Left hindlimb (tissue), 1 donor: Measurements from ENCODE around the gene IRX3.

Experiments
- DNase-seq: peaks from one replicate; pipeline ENCODE4 v3.0.0-alpha.2; 2018

IRX3 gene

DNA sequence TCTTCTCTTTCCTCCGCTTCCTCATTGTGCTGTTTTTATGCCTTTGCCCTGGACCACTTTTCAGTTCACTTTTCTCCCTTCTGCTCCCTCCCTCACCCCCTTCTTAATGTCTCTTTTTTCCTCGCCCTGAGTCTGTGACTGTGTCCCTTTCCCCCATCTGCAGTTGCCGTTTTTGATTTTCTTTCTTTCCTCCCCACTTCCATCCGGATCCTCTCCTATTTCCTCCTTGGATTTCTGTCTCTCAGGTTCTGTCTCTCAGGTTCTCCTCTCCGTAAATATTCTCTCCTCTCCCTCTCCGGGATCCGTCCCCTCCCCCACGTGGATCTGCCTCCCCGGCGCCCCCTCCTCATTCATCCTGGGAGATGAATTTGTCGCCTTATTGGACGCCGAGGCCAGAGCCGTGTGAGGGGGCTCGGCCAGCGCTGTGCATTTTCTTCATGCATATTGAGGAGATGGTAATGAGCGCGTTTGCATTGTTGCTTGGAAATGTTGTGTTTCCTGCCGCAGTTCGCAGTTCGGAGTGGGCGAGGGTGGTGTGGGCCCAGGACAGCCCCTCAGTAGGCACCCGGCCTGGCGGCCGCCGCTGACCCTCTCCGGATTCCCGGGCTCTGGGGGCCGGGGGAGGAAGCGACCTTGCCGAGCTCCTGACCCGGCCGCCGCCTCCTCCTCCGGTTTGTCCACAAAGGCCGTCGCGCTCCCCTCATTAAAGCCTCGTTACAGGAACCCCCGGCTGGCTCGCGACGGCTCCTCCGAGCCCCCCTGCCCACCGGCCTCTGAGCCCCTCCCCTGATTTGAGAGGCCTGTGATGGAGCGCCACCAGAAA is 4.5 kb upstream of the IRX3 start:
- DNase-seq = no peak

DNA sequence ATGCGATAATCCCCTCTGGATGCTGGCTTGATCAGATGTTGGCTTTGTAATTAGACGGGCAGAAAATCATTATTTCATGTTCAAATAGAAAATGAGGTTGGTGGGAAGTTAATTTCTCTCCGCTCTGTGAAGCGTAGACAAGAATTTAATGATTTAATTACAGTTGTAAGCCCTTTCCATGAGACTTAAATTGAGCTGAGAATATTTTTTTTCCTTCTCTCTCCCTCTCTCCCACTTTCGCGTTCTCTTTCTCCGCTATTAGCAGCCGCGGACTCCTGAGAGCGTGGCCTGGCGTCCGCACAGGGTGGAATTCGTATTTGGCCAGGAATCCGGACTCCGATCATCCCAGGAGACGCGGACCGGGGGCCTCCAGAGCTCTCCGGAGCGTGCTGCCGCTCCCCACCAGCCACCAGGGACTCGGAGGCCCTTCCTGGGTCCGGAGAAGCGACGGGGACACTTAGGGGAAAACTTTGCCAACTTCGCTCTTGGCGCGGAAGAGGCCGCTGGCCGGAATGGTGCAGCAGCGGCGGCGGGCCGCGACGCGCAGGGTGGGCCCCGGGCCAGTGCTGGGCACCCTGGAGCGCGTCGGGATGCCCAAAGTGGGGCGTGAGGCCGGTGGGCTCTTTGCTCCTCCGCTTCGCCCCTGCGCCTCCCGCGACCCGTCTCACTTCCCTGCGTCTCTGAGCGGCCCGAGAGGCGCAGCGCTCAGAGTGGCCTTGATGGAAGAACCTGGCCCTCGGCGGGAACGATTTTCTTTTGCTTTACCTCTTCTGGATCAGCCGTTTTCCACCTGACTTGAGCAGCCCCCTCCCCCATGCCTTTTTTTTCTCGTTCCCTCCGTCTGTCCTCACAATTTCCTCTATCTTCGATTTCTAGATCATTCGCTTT is 3.6 kb upstream of the IRX3 start:
- DNase-seq = no peak

DNA sequence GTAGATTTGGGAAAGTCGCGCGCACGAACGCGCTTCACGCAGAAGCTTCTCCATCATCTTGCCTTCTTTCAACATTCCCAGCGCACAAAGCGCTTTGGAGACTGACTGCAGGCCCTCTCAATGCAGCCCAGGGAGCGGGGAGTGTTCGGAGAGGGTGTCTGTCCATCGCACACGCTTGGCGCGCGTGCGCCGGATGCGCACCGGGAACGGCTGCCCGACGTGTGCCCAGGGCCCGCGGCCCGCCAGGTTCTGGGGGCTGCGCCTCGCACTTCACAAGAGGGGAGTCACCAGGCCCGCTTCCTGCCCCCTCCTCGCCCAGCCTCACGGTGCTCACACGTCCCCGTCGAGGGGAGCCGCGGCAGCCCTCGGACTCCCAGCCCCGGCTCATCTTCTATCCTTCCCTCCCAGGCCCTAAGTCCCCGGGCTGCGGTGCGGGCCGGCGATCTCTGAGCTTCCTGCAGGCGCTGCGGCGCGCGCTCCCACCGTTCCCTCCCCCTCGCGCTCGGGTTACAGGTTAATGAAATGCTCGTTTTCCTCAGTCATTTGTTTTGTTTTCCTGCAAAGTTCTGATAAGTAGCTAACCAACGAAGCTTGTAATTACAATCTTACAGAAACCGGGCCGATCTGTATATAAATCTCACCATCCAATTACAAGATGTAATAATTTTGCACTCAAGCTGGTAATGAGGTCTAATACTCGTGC is 2.8 kb upstream of the IRX3 start:
- no peak for DNase-seq

DNA sequence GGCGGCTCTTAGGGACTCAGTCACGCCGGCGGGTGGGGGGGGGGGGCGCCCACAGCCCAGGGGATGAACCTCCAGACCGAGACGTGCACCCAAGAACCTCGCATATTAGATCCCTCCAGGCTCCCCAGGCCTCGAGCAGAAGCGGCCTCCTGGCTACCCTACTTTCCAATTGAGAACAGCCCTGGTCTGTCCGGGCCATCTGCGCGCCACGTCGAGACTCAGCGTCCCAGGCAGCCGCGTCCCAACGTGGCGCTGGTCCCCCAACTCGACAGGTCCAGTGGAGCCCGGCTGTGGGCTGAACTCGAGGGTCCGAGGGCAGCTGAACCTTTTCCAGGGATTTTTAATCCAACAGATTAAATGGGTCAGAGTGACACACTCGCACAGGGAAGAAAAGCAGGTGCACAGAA is 2.3 kb upstream of the IRX3 start:
- no peak for DNase-seq

DNA sequence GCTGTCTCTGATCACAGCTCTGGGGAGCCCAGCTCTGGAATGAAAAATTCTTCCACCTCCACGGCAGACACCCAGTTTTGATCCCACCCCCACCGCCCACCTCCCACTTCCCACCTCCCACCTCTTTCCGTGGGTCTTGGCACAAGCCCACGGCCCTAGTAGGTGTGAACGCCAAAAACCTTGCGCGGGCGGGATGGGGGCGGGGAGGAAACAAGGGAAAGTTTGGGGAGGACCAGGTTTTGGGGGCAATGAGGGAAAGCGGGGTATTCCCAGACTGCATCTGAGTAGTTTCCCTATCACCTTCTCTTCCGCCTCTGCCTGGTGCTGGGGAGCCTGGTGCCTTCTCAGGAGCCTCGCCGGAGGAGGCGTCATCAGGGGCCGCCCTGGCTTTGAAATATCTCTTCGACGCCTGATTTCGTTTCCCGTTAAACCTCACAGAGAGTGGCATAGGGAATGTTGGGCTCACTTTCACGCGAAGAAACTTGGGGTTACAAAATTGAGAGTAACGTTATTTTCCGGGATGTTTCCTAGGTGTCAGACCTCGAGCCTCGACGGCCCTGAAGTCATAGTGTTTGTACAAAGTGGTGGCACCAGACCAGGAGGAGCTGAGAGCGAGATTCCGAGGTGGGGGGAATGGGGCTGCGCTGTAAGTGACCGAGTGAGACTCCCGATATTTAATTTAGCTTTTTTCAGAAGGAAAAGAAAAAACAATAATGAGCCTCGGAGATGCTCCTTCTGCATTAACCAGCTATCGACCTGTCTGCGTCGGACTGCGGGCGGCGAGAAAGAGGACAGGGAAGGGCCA is 1.6 kb upstream of the IRX3 start:
- no peak for DNase-seq

DNA sequence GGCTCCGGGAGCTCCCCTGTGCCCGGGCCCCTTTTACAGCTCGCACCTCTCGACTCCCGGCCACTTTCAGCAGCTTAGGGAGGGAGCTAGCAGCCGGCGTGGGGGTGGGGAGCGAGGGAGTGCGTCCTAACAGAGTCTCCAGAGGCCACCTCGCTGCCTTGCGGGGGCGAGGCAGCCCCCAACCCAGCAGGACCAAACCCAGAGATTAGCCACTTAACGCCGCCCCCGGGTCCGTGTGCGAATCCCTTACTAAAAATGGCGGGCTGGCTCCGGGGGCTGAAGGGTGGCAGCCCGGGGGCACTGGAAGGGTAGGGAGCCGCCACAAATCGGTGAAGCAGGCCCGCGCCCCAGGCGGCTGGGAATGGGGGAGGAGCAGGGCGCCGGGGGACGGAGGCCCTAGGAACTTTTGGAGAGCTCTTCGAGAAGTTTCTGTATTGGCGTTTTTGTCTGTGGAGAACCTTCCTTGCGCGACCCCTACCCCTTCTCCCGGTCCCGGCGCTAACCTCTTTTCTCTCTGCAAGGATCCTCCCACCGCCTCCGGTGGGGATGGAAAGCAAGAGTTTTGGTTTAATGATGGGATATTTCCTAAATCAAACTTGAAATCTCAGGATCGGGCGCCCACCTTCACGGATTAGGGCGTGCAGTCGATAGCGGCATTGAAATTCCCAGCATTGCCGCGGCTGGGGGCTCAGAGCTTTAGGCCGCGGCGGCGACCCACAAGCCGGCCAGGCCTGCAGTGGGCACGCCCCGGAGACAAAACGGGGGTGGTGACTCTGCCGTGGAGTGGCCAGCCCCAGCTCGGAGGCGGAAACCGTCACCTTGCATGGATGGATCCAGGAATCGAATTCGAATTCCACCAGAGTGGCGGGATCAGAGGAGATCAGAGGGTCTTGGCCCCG is 793 bp upstream of the IRX3 start:
- DNase-seq = peak; percentile 53

DNA sequence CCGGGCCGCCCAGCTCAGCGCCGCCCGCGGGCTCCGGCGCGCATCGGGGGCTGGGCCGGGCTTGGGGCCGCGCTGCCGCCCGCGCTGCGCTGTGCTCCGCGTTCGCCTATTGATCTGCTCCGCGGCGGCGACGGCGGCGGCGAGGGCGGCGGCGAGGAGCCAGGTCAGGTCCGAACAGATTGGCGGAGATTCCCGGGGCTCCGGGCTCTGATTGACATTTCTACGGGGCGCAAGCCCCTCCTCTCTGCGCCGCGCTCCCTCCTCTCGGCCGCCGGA is 559 bp downstream of the IRX3 start:
- DNase-seq = no peak

DNA sequence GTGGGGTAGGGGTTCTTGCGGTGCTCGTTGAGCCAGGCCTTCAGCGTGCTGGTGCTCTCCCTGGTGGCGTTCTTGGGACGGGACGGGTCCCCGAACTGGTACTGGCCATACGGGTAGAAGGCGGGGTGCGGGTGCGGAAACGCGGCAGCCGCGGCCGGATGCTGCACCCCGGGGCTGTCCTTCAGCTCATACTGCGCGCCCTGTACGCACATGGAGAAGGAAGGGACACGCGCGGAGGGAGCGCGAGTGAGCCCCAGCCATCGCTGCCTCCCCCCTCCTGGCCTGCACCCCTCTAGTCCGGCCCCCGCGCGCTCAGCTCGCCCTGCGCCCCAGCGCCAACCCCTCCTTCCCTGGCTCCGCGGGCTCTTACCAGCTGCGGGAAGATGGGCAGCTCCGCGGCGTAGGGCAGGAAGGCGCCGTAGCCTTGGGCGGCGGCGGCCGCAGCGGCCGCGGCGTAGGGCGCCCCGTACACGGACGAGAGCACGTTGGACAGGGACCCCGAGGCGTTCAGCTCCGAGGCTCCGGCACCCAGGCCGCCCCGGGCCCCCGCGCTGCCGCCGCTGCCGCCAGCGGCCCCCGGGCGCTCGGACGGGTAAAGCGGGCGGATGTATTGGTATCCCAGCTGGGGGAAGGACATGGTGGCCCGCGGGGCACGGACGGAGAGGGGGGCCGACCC is 1.0 kb downstream of the IRX3 start:
- DNase-seq = peak; percentile 44

DNA sequence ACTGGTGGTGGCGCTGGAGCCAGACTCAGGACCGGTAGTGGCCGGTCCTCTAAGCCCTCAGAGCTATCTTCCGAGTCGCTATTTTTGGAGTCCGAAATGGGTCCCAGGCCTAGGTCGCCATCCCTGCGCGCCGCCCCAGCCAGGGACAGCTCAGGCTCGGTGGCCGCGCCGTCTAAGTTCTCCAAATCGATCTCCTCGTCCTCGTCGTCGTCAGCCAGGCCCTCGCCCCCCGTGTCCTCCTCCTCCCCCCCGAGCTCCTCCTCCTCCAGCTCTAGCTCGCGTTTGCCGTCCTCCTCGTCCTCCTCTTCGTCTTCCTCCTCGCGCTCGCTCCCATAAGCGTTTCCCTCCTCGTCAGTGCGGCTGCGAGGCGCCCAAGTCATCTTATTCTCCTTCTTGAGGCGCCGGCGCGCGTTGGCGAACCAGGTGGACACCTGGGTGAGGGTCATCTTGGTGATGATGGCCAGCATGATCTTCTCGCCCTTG is 1.6 kb downstream of the IRX3 start:
- DNase-seq = peak; percentile 59

DNA sequence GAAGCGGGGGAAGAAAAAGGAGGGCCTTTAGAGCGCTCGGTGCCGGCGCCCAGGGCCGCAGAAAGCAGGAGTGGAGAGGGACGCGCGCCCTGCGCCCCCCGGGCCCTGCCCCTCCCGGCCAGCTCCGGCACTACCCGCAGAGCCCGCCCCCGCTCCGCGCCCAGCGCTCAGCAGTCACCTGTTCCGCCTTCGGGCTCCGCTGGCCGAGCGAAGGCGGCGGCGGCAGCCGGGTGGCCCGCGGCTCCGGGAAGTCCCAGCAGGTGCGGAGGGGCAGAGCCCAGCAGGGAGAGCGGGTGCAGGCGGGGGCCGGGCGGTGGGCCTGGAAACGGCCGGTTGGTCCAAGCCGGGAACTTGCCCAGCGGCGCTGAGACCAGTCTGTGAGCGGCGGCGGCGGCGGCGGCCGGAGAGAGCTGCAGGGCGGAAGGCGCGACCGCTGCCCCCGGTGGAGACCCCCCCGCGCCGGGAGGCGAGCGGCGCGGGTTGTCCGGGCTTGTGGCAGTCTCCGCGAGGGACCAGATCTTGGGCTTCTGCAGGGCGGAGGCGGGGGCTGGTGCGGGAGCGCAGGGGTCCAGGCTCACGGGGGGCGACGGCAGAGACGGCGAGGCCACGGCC is 2.2 kb downstream of the IRX3 start:
- DNase-seq = peak; percentile 48

DNA sequence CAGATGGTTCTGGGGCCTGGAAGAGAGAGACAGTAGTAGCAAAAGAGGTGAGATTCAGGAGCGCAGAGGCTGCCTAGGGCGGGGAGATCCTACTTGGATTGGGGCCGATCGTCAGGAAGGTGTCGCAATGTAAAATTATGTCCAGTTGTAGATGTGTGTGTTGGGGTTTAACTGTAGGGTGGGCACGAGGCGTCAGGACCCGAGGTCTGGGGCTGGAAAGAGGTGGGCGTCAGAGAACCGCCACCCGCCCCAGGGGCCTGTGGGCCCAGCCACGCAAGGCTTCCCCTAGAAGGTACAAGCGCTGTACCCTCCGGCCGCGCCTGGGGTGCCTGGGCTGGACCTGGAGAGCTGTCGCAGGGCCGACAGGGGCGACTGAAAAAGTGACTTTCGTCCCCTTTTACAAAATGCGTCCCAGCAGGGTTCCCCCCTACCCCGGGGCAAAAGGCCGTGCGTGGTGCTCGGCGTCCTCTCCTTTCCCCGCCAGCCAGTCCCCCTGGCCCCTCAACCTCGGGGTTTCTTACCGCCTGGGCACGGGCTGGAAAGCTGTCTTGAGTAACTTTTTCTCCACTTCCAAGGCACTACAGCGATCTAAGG is 2.8 kb downstream of the IRX3 start:
- no peak for DNase-seq

DNA sequence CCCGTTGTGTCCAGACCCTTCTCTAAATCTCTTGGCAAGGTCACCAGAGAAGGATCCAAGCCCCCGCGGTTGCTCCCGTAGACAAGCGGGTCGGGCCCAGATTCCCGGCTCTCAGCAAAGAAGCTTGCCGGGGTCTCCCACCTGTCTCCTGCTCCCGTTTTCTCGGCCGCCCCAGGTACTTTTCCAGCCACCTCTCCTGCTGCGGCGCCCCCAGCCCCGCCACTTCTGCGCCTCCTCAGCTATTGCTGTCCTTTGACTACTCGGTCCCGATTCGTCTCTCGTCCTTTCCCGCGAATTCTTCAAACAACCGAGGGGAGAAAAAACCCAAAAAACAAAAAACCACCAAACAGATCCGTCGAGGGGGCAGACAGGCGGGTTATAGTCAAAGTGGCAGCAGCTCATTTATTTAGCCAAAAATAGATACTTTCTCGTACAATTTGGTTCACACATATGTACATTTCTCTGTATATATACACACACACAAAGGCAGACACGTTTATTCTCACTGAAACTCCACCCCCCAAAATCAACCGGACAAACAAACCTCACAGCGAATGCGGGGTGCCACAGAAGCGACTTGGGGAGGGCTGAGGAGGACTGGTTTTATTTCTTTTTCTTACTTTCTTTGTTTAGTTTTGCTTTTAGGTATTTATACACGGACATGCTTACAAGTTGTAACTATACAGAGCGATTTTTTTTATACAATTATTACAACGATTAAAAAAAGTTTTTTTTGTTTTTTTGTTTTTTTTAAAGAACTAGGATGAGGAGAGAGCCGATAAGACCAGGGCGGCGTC is 3.5 kb downstream of the IRX3 start:
- no peak for DNase-seq

DNA sequence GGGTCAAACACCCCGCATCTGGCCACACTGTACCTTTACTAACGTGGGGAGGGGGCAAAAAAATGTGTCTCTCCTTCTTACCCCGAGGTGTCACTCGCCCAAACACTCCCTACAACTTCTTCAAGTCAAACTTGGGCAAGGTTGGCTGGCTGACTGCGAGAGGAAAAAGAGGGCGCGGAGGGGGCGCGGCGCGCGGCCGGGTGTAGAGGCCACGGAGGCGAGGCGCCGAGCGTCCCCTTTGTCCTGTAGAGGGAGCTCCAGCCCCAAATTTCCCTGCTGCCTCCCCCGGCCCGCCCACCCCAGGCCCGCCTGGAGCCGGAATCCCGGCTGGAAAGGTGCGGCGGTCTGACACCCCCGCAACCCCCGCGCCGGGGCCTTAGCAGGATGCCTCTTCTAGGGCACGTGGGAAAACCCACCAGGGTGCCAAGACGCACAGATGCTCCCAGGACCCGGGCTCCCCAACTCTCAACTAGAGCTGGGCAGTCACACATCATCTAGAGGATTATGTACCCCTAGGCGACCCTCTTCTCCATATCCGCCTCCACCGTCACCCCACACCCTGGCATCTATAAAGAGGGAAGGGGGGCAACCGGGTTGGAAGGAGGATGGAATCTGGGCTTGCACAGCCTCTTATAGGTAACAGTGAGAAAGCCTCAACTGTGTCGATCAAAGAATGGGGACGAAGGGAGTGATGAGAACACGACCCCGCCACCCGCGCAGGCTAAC is 4.2 kb downstream of the IRX3 start:
- peak; percentile 74 for DNase-seq

DNA sequence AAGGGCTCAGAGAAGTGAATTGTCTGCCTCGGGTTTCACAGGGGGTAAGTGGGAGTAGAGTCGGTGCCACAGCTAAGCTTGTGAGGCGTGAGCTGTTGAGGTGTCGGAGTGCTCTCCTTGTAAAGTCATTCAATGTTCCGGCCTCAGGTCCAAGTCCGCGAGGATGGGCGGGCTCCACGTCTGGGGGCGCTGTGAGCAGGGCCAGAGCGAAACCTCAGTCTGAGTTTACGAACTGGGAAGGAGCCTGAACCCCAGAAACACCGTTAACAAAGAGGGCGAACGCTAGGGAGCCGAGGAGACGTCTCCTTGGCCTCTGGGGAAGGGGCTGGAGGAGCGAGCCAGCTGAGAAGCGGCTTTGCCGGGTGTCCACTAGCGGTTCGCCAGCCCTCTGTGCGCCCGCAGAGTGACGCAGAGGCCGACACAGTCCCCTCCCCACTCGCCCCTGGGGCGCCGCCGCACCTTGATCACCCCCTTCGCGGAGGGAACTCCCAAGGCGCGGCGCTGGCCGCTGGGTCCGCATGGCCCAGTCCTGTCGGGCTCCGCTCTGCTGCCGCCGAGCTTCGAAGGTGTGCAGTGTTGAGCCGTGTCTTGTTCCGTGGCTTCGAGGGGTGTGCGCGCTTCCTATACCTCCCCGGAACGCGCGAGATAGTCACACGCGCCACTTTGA is 4.9 kb downstream of the IRX3 start:
- DNase-seq = no peak

DNA sequence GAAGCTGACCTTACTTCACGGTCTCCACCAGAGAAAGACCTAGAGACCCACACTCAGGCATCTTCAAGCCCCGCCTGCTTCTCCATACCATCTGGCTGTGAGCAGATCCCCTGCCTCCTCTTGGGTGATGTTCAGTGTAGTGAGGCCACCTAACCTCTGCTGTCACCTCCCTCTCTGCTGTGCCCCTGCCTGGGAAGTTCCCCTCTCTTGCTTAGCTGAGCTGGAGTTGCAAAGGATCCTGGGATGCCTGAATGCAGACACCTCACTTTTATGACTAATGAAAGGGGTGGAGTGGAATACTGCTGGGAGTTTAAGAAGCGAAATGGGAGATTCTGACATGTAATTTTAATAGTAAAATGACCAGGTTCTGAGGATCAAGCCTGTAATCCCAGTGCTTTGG is 5.8 kb downstream of the IRX3 start:
- DNase-seq = no peak

DNA sequence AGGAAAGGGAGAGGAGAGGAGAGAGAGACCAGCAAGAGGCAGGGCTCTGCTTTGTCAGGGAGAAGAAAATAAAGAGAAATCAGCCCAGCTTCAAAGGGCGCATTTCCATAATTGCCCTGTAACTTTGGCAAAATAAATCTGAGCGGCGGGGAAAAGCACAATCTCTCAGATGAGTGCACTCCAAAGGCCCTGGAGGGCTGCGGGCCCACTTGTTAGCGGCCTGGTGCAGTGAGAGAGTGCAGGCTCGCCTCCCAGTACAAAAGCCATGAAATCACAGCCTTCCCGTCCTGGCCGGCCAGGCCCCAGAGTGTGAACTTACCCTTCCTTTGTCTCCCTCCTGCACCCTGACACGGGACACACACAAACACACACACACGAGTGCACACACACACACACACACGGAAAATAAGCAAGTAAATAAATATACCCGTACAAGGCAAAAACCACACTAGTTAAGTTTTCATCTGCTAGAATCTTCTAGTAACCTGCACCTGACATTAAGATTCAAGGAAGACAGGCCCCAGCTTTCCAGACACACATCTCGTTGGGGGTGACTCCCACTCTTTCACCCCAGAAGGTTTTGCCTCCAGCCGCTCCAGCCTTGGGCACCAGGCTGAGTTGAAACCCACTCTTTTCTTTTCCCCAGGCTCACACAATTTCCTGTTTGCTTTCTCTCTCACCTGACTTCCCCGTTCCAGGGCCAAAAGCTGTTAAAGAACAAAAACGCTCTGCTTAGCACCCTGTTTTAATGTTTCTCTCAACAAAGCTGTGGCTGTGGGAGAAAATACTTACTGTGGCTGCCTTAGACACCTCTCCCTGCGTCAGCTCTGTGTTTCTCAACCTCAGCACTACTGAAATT is 8.5 kb downstream of the IRX3 start:
- no peak for DNase-seq

DNA sequence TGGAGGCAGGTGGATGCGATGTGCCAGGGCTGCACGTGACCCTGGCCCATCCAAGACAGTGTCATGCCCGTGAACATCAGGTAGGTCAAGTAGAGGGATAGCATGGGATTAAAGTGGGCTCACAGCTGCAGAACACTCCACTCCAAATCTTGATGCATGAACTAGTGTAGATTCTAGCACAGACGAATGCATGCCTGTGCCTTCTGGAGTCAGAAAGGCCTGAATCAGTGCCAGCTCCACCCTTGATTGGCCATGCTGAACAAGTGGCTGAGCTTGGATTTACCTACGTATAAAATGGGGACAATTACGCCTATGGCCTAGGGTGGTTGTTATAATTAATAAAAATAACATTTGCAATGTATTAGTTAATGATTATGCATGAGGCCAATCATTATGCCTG is 10.6 kb downstream of the IRX3 start:
- no peak for DNase-seq
